HEK293 (cell line): ENCODE data around the gene YIF1B.
A peak's percentile ranks its signal among the peaks of the same experiment; 100 is the strongest.

ENCODE experiments used
- BCL11B ChIP-seq: fragments of 450-650 bp; formaldehyde crosslinking; IDR thresholded peaks from 2 replicates; pipeline ENCODE4 v1.5.1; 2016; ENCODE audit warnings: low read depth, missing biosample characterization, missing genetic modification characterization
- MYNN ChIP-seq: fragments of 450-650 bp; formaldehyde crosslinking; IDR thresholded peaks from 2 replicates; pipeline ENCODE4 v1.5.1; 2016; ENCODE audit warnings: missing biosample characterization, missing genetic modification characterization, borderline replicate concordance
- SP2 ChIP-seq: fragments of 450-650 bp; formaldehyde crosslinking; IDR thresholded peaks from 2 replicates; pipeline ENCODE4 v1.5.1; 2016; ENCODE audit warnings: missing biosample characterization, missing genetic modification characterization
- SP3 ChIP-seq: fragments of 450-650 bp; formaldehyde crosslinking; IDR thresholded peaks from 2 replicates; pipeline ENCODE4 v1.5.1; 2016; ENCODE audit warnings: missing biosample characterization, missing genetic modification characterization
- TCF7L2 ChIP-seq: IDR thresholded peaks from 2 replicates; pipeline ENCODE4 v1.6.1; 2011; ENCODE audit warnings: low read depth, mild to moderate bottlenecking, inconsistent platforms, low read length, moderate library complexity, borderline replicate concordance
- ZBTB10 ChIP-seq: fragments of 450-650 bp; formaldehyde crosslinking; IDR thresholded peaks from 2 replicates; pipeline ENCODE4 v1.5.1; 2016; ENCODE audit warnings: missing biosample characterization, missing genetic modification characterization
- ZNF133 ChIP-seq: fragments of 450-650 bp; formaldehyde crosslinking; IDR thresholded peaks from 2 replicates; pipeline ENCODE4 v1.5.1; 2016; ENCODE audit warnings: missing biosample characterization, missing genetic modification characterization
- ZNF157 ChIP-seq: fragments of 450-650 bp; formaldehyde crosslinking; IDR thresholded peaks from 2 replicates; pipeline ENCODE4 v1.5.1; 2016; ENCODE audit warnings: missing biosample characterization, missing genetic modification characterization
- ZNF2 ChIP-seq: fragments of 450-650 bp; formaldehyde crosslinking; IDR thresholded peaks from 2 replicates; pipeline ENCODE4 v1.5.1; 2016; ENCODE audit warnings: missing biosample characterization, missing genetic modification characterization
- ZNF324 ChIP-seq: fragments of 450-650 bp; formaldehyde crosslinking; IDR thresholded peaks from 2 replicates; pipeline ENCODE4 v1.5.1; 2016; ENCODE audit warnings: missing biosample characterization, missing genetic modification characterization
- ZNF335 ChIP-seq: fragments of 450-650 bp; formaldehyde crosslinking; conservative IDR thresholded peaks from 2 replicates; pipeline ENCODE4 v1.5.1; 2016; ENCODE audit warnings: missing biosample characterization, missing genetic modification characterization
- ZNF354C ChIP-seq: fragments of 450-650 bp; formaldehyde crosslinking; IDR thresholded peaks from 2 replicates; pipeline ENCODE4 v1.5.1; 2016; ENCODE audit warnings: missing biosample characterization, missing genetic modification characterization, low read depth, borderline replicate concordance
- ZNF362 ChIP-seq: fragments of 450-650 bp; formaldehyde crosslinking; IDR thresholded peaks from 2 replicates; pipeline ENCODE4 v1.5.1; 2016; ENCODE audit warnings: missing biosample characterization, missing genetic modification characterization
- ZNF513 ChIP-seq: fragments of 450-650 bp; IDR thresholded peaks from 2 replicates; pipeline ENCODE4 v1.5.1; 2018; ENCODE audit warnings: missing biosample characterization, missing genetic modification characterization
- ZNF529 ChIP-seq: fragments of 450-650 bp; formaldehyde crosslinking; IDR thresholded peaks from 2 replicates; pipeline ENCODE4 v1.5.1; 2017; ENCODE audit warnings: missing genetic modification characterization, missing biosample characterization; ENCODE audit not compliant: insufficient replicate concordance
- ZNF558 ChIP-seq: fragments of 450-650 bp; formaldehyde crosslinking; IDR thresholded peaks from 2 replicates; pipeline ENCODE4 v1.5.1; 2016; ENCODE audit warnings: missing biosample characterization, missing genetic modification characterization
- ZNF777 ChIP-seq: fragments of 450-650 bp; formaldehyde crosslinking; IDR thresholded peaks from 2 replicates; pipeline ENCODE4 v1.5.1; 2017; ENCODE audit warnings: missing biosample characterization, missing genetic modification characterization, borderline replicate concordance
- ZNF785 ChIP-seq: fragments of 450-650 bp; formaldehyde crosslinking; IDR thresholded peaks from 2 replicates; pipeline ENCODE4 v1.5.1; 2016; ENCODE audit warnings: missing biosample characterization, missing genetic modification characterization
- ZSCAN18 ChIP-seq: fragments of 450-650 bp; formaldehyde crosslinking; IDR thresholded peaks from 2 replicates; pipeline ENCODE4 v1.5.1; 2016; ENCODE audit warnings: missing biosample characterization, missing genetic modification characterization
- ZSCAN4 ChIP-seq: fragments of 450-650 bp; formaldehyde crosslinking; IDR thresholded peaks from 2 replicates; pipeline ENCODE4 v1.5.1; 2017; ENCODE audit warnings: missing biosample characterization, missing genetic modification characterization
- TF ChIP-seq, protein P1 (sequence below): fragments of 450-650 bp; formaldehyde crosslinking; IDR thresholded peaks from 2 replicates; pipeline ENCODE4 v1.5.1; 2016; ENCODE audit warnings: missing biosample characterization, missing genetic modification characterization, borderline replicate concordance
- TF ChIP-seq, protein P2 (sequence below): fragments of 450-650 bp; formaldehyde crosslinking; IDR thresholded peaks from 2 replicates; pipeline ENCODE4 v1.5.1; 2016; ENCODE audit warnings: missing biosample characterization, missing genetic modification characterization, borderline replicate concordance
- TF ChIP-seq, protein P3 (sequence below): fragments of 450-650 bp; formaldehyde crosslinking; optimal IDR thresholded peaks from 2 replicates; pipeline ENCODE3; 2016; ENCODE audit warnings: missing biosample characterization, mild to moderate bottlenecking, missing genetic modification characterization

The YIF1B gene

DNA sequence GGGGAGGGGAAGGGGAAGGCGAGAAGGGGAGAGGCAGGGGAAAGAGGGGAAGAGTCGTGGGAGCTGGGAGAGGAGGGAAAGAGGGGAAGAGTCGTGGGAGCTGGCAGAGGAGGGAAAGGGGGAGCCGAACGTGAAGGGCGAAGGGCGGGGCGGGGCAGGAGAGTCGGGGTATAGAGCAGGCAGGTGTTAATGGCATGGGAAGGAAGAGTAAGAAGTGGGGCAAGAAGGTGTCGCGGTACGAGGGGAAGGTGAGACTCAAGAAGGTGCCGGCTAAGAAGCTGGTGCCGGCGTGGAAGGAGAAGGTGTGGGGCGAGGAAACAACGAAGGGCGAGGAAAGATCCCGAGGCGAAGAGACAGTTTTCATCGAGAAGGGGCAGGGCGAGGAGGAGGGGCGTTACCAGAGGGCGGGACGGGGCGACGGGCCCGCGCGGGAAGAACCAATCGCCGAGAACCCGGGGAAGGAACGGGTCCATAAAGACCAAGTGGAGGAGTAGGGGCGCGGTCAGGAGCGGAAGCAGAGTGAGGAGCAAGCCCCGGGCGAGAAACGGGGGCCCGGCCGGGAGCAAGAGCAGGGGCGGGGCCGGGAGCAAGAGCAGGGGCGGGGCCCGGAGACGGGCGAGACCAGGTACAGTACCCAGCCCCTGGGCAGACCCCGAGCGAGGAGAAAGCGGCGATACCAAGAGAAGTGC is 20.3 kb upstream of the YIF1B start (continued):
- TF ChIP-seq ZNF513 (tag by site-specific recombination) = no peak
- peak; percentile 99 for TF ChIP-seq ZNF335 (tag by site-specific recombination)
- TF ChIP-seq, protein P1, sequence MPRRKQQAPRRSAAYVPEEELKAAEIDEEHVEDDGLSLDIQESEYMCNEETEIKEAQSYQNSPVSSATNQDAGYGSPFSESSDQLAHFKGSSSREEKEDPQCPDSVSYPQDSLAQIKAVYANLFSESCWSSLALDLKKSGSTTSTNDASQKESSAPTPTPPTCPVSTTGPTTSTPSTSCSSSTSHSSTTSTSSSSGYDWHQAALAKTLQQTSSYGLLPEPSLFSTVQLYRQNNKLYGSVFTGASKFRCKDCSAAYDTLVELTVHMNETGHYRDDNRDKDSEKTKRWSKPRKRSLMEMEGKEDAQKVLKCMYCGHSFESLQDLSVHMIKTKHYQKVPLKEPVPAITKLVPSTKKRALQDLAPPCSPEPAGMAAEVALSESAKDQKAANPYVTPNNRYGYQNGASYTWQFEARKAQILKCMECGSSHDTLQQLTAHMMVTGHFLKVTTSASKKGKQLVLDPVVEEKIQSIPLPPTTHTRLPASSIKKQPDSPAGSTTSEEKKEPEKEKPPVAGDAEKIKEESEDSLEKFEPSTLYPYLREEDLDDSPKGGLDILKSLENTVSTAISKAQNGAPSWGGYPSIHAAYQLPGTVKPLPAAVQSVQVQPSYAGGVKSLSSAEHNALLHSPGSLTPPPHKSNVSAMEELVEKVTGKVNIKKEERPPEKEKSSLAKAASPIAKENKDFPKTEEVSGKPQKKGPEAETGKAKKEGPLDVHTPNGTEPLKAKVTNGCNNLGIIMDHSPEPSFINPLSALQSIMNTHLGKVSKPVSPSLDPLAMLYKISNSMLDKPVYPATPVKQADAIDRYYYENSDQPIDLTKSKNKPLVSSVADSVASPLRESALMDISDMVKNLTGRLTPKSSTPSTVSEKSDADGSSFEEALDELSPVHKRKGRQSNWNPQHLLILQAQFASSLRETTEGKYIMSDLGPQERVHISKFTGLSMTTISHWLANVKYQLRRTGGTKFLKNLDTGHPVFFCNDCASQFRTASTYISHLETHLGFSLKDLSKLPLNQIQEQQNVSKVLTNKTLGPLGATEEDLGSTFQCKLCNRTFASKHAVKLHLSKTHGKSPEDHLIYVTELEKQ (tag by site-specific recombination) = peak; percentile 50; the same call in 1 of the 2 replicates
- peak; percentile 45; the same call in 1 of the 2 replicates for TF ChIP-seq BCL11B (tag by site-specific recombination)
- no peak for TF ChIP-seq ZNF354C
- TF ChIP-seq ZSCAN4 (tag by site-specific recombination) = 0 out of 2 replicates have a peak, but pooled peaks have one; percentile 48
- peak; percentile 98 for TF ChIP-seq ZNF324
- TF ChIP-seq ZNF529 (tag by site-specific recombination) = no peak
- peak; percentile 49; the same call in 1 of the 2 replicates for TF ChIP-seq ZNF2
- TF ChIP-seq SP3 (tag by site-specific recombination) = peak; percentile 95
- peak; percentile 91 for TF ChIP-seq ZSCAN18
- peak; percentile 92; the same call in 1 of the 2 replicates for TF ChIP-seq ZBTB10 (tag by site-specific recombination)
- TF ChIP-seq ZNF157 = peak; percentile 66; the same call in 1 of the 2 replicates
- TF ChIP-seq, protein P2, sequence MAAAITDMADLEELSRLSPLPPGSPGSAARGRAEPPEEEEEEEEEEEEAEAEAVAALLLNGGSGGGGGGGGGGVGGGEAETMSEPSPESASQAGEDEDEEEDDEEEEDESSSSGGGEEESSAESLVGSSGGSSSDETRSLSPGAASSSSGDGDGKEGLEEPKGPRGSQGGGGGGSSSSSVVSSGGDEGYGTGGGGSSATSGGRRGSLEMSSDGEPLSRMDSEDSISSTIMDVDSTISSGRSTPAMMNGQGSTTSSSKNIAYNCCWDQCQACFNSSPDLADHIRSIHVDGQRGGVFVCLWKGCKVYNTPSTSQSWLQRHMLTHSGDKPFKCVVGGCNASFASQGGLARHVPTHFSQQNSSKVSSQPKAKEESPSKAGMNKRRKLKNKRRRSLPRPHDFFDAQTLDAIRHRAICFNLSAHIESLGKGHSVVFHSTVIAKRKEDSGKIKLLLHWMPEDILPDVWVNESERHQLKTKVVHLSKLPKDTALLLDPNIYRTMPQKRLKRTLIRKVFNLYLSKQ = no peak
- TF ChIP-seq TCF7L2 = no peak
- TF ChIP-seq MYNN = no peak
- TF ChIP-seq ZNF785 (tag by site-specific recombination) = peak; percentile 96; the same call in 1 of the 2 replicates
- no peak for TF ChIP-seq ZNF558
- no peak; the same call in 1 of the 2 replicates for TF ChIP-seq ZNF133
- TF ChIP-seq SP2 (tag by site-specific recombination) = peak; percentile 90
- TF ChIP-seq ZNF777 (tag by site-specific recombination) = peak; percentile 99
- TF ChIP-seq, protein P3, sequence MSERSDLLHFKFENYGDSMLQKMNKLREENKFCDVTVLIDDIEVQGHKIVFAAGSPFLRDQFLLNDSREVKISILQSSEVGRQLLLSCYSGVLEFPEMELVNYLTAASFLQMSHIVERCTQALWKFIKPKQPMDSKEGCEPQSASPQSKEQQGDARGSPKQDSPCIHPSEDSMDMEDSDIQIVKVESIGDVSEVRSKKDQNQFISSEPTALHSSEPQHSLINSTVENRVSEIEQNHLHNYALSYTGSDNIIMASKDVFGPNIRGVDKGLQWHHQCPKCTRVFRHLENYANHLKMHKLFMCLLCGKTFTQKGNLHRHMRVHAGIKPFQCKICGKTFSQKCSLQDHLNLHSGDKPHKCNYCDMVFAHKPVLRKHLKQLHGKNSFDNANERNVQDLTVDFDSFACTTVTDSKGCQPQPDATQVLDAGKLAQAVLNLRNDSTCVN (tag by site-specific recombination) = peak; percentile 91
- no peak for TF ChIP-seq ZNF362 (tag by site-specific recombination)
